ENCODE measurements around the gene XIST. TPM values are rescaled to one million over a fixed set of nuclear protein-coding genes. Genes with fewer than 3 reads are reported as not detected.

Gene XIST
- polyA plus RNA-seq, 1 donor from 2014 or later, result 0.31 TPM

DNA sequence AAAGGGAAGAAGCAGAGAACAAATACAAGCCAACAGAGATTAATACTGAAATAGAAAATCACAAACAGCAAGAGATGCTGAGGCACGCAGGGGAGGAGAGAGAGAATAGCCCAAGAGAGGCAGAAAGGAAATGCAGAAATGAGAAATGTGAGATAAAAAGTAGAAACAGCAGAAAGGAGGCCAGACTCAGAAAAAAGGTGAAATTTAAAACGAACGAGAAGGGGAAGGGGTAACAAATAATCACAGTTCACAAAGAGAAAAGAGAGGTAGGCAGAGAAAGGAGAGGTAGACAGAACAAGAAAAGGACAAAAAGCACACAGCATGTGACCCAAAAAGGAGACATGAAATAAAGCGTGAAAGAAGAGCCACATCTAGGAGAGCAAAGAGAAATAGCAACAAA is 25.1 kb downstream of the XIST start:
- H3K36me3 ChIP-seq (ENCODE audit: insufficient read depth, low read length), result no peaks in the 10 kb centered on the region
- no peaks in the 10 kb centered on the region for H3K9me3 ChIP-seq (ENCODE audit: low read length)
- no peak overlapping the region for H3K4me2 ChIP-seq (ENCODE audit: low read length)
- H3F3A ChIP-seq (ENCODE audit: insufficient read depth, low read length, poor library complexity, severe bottlenecking), result no peaks in the 10 kb centered on the region
- H3K79me2 ChIP-seq (replicated peaks; ENCODE audit: insufficient read depth, low read length), result no peaks in the 10 kb centered on the region
- no peak overlapping the region for H3K27ac ChIP-seq (ENCODE audit: low read length)
- no peak overlapping the region for H2AFZ ChIP-seq (ENCODE audit: low read depth, low read length)
- no peaks in the 10 kb centered on the region for H4K20me1 ChIP-seq (ENCODE audit: insufficient read depth)
- no peaks in the 10 kb centered on the region for H3K27me3 ChIP-seq (ENCODE audit: insufficient read depth, low read depth, low read length)
- no peak overlapping the region for H3K9ac ChIP-seq (ENCODE audit: low read length)
- TF ChIP-seq MXI1 (conservative IDR thresholded peaks at IDR 0.05; ENCODE audit: poor library complexity, severe bottlenecking) (no peak), TAF1 (IDR thresholded peaks at IDR 0.05; ENCODE audit: low read depth) (no peak), RAD21 (conservative IDR thresholded peaks at IDR 0.05) (no peak), EP300 (conservative IDR thresholded peaks at IDR 0.05; ENCODE audit: poor library complexity, severe bottlenecking) (no peak), SMC3 (conservative IDR thresholded peaks at IDR 0.05; ENCODE audit: poor library complexity) (no peak), POLR2AphosphoS5 (IDR thresholded peaks at IDR 0.05) (no peak), EZH2 (IDR thresholded peaks at IDR 0.05; ENCODE audit: borderline replicate concordance, insufficient read depth, low read length, poor library complexity, severe bottlenecking) (no peak)
- TF ChIP-seq, protein P1, sequence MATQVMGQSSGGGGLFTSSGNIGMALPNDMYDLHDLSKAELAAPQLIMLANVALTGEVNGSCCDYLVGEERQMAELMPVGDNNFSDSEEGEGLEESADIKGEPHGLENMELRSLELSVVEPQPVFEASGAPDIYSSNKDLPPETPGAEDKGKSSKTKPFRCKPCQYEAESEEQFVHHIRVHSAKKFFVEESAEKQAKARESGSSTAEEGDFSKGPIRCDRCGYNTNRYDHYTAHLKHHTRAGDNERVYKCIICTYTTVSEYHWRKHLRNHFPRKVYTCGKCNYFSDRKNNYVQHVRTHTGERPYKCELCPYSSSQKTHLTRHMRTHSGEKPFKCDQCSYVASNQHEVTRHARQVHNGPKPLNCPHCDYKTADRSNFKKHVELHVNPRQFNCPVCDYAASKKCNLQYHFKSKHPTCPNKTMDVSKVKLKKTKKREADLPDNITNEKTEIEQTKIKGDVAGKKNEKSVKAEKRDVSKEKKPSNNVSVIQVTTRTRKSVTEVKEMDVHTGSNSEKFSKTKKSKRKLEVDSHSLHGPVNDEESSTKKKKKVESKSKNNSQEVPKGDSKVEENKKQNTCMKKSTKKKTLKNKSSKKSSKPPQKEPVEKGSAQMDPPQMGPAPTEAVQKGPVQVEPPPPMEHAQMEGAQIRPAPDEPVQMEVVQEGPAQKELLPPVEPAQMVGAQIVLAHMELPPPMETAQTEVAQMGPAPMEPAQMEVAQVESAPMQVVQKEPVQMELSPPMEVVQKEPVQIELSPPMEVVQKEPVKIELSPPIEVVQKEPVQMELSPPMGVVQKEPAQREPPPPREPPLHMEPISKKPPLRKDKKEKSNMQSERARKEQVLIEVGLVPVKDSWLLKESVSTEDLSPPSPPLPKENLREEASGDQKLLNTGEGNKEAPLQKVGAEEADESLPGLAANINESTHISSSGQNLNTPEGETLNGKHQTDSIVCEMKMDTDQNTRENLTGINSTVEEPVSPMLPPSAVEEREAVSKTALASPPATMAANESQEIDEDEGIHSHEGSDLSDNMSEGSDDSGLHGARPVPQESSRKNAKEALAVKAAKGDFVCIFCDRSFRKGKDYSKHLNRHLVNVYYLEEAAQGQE (IDR thresholded peaks at IDR 0.05; ENCODE audit: borderline replicate concordance), result no peak
- TF ChIP-seq, protein P2, sequence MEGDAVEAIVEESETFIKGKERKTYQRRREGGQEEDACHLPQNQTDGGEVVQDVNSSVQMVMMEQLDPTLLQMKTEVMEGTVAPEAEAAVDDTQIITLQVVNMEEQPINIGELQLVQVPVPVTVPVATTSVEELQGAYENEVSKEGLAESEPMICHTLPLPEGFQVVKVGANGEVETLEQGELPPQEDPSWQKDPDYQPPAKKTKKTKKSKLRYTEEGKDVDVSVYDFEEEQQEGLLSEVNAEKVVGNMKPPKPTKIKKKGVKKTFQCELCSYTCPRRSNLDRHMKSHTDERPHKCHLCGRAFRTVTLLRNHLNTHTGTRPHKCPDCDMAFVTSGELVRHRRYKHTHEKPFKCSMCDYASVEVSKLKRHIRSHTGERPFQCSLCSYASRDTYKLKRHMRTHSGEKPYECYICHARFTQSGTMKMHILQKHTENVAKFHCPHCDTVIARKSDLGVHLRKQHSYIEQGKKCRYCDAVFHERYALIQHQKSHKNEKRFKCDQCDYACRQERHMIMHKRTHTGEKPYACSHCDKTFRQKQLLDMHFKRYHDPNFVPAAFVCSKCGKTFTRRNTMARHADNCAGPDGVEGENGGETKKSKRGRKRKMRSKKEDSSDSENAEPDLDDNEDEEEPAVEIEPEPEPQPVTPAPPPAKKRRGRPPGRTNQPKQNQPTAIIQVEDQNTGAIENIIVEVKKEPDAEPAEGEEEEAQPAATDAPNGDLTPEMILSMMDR (IDR thresholded peaks at IDR 0.05; ENCODE audit: poor library complexity, severe bottlenecking), result no peak
- no peak overlapping the region for H3K4me3 ChIP-seq (ENCODE audit: low read length)
- H3K9me2 ChIP-seq (ENCODE audit: insufficient read depth, low read length), result no peaks in the 10 kb centered on the region

DNA sequence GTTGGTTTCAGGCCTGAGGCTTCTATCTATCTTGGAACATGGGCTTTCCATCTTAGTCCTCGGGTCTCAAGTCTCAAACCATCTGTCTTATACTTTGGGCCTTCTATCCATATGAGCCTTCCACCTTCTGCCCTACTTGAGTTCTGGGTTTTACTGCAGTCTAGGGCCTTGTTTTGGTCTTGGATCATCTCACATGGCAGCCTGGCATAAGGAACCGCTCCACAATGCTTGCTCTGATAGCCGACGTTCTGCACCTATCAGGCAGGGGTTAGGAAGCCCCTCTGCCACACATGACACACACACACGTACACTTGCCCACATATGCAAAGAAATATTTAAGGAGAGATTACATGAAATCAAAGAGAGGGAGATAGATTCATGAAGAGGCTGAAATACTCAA is 25.5 kb downstream of the XIST start:
- H3K9me2 ChIP-seq (ENCODE audit: insufficient read depth, low read length), result no peaks in the 10 kb centered on the region
- no peaks in the 10 kb centered on the region for H3K9me3 ChIP-seq (ENCODE audit: low read length)
- no peak overlapping the region for H3K4me3 ChIP-seq (ENCODE audit: low read length)
- H3K27ac ChIP-seq (ENCODE audit: low read length), result no peak overlapping the region
- H3K79me2 ChIP-seq (replicated peaks; ENCODE audit: insufficient read depth, low read length), result no peaks in the 10 kb centered on the region
- H3K9ac ChIP-seq (ENCODE audit: low read length), result no peak overlapping the region
- no peaks in the 10 kb centered on the region for H3F3A ChIP-seq (ENCODE audit: insufficient read depth, low read length, poor library complexity, severe bottlenecking)
- no peaks in the 10 kb centered on the region for H4K20me1 ChIP-seq (ENCODE audit: insufficient read depth)
- no peaks in the 10 kb centered on the region for H3K36me3 ChIP-seq (ENCODE audit: insufficient read depth, low read length)
- no peaks in the 10 kb centered on the region for H3K27me3 ChIP-seq (ENCODE audit: insufficient read depth, low read depth, low read length)
- TF ChIP-seq, protein P1 (IDR thresholded peaks at IDR 0.05; ENCODE audit: borderline replicate concordance), result no peak
- TF ChIP-seq MXI1 (conservative IDR thresholded peaks at IDR 0.05; ENCODE audit: poor library complexity, severe bottlenecking), result no peak
- TF ChIP-seq, protein P2 (IDR thresholded peaks at IDR 0.05; ENCODE audit: poor library complexity, severe bottlenecking), result no peak
- TF ChIP-seq POLR2AphosphoS5 (IDR thresholded peaks at IDR 0.05), result no peak
- TF ChIP-seq RAD21 (conservative IDR thresholded peaks at IDR 0.05), result no peak
- no peak for TF ChIP-seq EP300 (conservative IDR thresholded peaks at IDR 0.05; ENCODE audit: poor library complexity, severe bottlenecking)
- TF ChIP-seq EZH2 (IDR thresholded peaks at IDR 0.05; ENCODE audit: borderline replicate concordance, insufficient read depth, low read length, poor library complexity, severe bottlenecking), result no peak
- no peak for TF ChIP-seq TAF1 (IDR thresholded peaks at IDR 0.05; ENCODE audit: low read depth)
- TF ChIP-seq SMC3 (conservative IDR thresholded peaks at IDR 0.05; ENCODE audit: poor library complexity), result no peak
- H2AFZ ChIP-seq (ENCODE audit: low read depth, low read length), result no peak overlapping the region
- H3K4me2 ChIP-seq (ENCODE audit: low read length), result no peak overlapping the region
